Tibial nerve (tissue), 4 donors: ENCODE data around the gene RAPGEF3. TPM values are rescaled to one million over a fixed set of nuclear protein-coding genes. Genes with fewer than 3 reads are reported as not detected.

Experiments used
- DNase-seq, 2 donors: peaks; one replicate each; pipeline ENCODE4 v3.0.0-alpha.2; 2019; ENCODE audit warnings: low spot score in 2 of 2
- H3K27ac ChIP-seq, 4 donors: fragments of 200-600 bp; sonication (generic) in 3 of 4; one replicate each; pipeline ENCODE4 v1.5.1; 2017 to 2019; ENCODE audit warnings: mild to moderate bottlenecking in 1 of 4
- H3K27me3 ChIP-seq, 2 donors: fragments of 200-600 bp; sonication (generic) in 1 of 2; one replicate each; pipeline versions ENCODE4 v1.5.1 to v1.6.0; 2017 to 2019
- H3K36me3 ChIP-seq, 3 donors: fragments of 200-600 bp; sonication (generic); one replicate each; pipeline ENCODE4 v1.5.1; 2018 to 2019
- H3K4me1 ChIP-seq, 4 donors: fragments of 200-600 bp; sonication (generic) in 3 of 4; one replicate each; pipeline ENCODE4 v1.5.1; 2017 to 2019
- H3K4me3 ChIP-seq, 4 donors: fragments of 200-600 bp; sonication (generic) in 3 of 4; one replicate each; pipeline ENCODE4 v1.5.1; 2017 to 2019; ENCODE audit warnings: mild to moderate bottlenecking in 1 of 4, moderate library complexity in 1 of 4
- H3K9me3 ChIP-seq, 4 donors: fragments of 200-600 bp; sonication (generic) in 3 of 4; one replicate each; pipeline ENCODE4 v1.5.1; 2017 to 2019
- EP300 ChIP-seq, 2 donors: sonication (generic); formaldehyde crosslinking; IDR thresholded peaks; one replicate each; pipeline ENCODE4 v1.6.1; 2017; ENCODE audit warnings: antibody characterized with exemption in 2 of 2, mild to moderate bottlenecking in 1 of 2
- POLR2A ChIP-seq, 2 donors: fragments of 450-650 bp; IDR thresholded peaks; one replicate each; pipeline ENCODE4 v1.6.1; 2017; ENCODE audit warnings: antibody characterized with exemption in 2 of 2, mild to moderate bottlenecking in 2 of 2, moderate library complexity in 2 of 2
- WGBS, 2 donors: methylation state at CpG; one replicate each; pipeline ENCODE4 v1.1.5; 2018; 5-methylcytosine and 5-hydroxymethylcytosine counted together
- total RNA-seq, 4 donors: library from RNA; depleted of rRNA; stranded (reverse); fragments of >200 nt; gene quantifications; one replicate each; pipeline ENCODE4 v1.1.0, GENCODE V29; 2016
- TF ChIP-seq, protein P1 (sequence below), 5 experiments: fragments of 200-600 bp in 3 of 5; fragments of 450-650 bp in 2 of 5; sonication (generic) in 3 of 5; IDR thresholded peaks; one replicate each; pipeline ENCODE4 v1.5.1; 2016 to 2019; ENCODE audit warnings: antibody characterized with exemption in 5 of 5, mild to moderate bottlenecking in 3 of 5, moderate library complexity in 2 of 5

RAPGEF3 gene
- total RNA-seq, 4 donors from 2014 or later, result 47.3 to 109 (median 83.6) TPM

GRCh38 chr12:47711448-47711847 lies 47.2 kb downstream of the RAPGEF3 start:
- Histone ChIP-seq H3K36me3 (no peaks in the 10 kb centered on the region), H3K4me3 (no peak overlapping the region), H3K27me3 (no peaks in the 10 kb centered on the region), H3K9me3 (no peaks in the 10 kb centered on the region), H3K4me1 (peaks cover 0 to 34% (median 11%) of the 10 kb centered on the region in 4 donors), H3K27ac (no peak overlapping the region)
- DNase-seq, result no peak
- 88 to 92% methylated on average over 5 of the region's 5 CpGs for WGBS, 2 donors
- TF ChIP-seq EP300 (IDR thresholded peaks at IDR 0.05), result no peak
- no peak for TF ChIP-seq POLR2A (IDR thresholded peaks at IDR 0.05)
- TF ChIP-seq, protein P1, sequence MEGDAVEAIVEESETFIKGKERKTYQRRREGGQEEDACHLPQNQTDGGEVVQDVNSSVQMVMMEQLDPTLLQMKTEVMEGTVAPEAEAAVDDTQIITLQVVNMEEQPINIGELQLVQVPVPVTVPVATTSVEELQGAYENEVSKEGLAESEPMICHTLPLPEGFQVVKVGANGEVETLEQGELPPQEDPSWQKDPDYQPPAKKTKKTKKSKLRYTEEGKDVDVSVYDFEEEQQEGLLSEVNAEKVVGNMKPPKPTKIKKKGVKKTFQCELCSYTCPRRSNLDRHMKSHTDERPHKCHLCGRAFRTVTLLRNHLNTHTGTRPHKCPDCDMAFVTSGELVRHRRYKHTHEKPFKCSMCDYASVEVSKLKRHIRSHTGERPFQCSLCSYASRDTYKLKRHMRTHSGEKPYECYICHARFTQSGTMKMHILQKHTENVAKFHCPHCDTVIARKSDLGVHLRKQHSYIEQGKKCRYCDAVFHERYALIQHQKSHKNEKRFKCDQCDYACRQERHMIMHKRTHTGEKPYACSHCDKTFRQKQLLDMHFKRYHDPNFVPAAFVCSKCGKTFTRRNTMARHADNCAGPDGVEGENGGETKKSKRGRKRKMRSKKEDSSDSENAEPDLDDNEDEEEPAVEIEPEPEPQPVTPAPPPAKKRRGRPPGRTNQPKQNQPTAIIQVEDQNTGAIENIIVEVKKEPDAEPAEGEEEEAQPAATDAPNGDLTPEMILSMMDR (IDR thresholded peaks at IDR 0.05), result no peak

DNA sequence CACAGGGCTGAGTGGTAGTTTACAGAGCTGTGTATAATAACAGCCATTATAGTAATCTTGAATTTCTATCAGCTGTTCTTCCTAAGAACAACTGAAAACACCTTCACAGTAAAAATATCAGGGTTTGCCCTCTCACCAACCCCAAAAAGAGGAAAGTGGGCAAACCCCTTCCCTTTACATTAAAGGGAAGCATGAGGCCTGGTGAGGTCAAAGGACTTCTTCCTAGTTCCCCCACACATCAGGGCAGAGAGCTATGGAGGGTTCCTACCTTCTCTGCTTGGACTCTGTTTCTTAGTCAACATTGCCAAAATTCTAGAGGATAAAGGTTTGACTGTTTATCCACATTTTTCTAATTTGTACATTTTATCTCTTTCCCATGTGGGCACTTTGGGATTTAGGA lies 48.4 kb downstream of the RAPGEF3 start:
- TF ChIP-seq, protein P1 (IDR thresholded peaks at IDR 0.05), result no peak
- no peak for TF ChIP-seq EP300 (IDR thresholded peaks at IDR 0.05)
- TF ChIP-seq POLR2A (IDR thresholded peaks at IDR 0.05), result no peak
- H3K4me1 ChIP-seq, result peaks cover 0 to 23% (median 7%) of the 10 kb centered on the region in 4 donors
- no peak for DNase-seq
- H3K36me3 ChIP-seq, result no peaks in the 10 kb centered on the region
- no peaks in the 10 kb centered on the region for H3K27me3 ChIP-seq
- H3K9me3 ChIP-seq, result no peaks in the 10 kb centered on the region
- no peak overlapping the region for H3K4me3 ChIP-seq
- H3K27ac ChIP-seq, result no peak overlapping the region

DNA sequence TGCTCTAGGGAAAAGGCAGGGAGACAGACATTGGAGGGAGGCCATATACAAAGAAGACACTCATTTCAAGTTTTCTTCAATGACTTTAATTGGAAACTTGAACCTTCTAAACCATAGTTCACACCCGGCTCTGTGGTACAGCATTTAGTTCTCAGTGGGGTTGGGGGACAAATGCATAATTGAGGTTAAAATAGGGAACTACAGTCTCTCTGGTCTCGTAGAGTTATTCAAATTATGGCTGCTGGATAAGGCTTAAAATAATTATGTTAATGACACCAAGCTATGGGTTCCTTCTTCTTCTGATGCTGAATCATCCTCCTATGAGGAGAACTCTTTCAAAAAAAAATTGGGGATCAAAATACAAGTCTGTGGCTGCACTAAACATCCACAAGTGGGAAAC lies 49.0 kb downstream of the RAPGEF3 start:
- Histone ChIP-seq H3K4me1 (peaks cover 0 to 22% (median 8%) of the 10 kb centered on the region in 4 donors), H3K27ac (no peak overlapping the region), H3K4me3 (no peak overlapping the region), H3K27me3 (no peaks in the 10 kb centered on the region), H3K36me3 (no peaks in the 10 kb centered on the region), H3K9me3 (no peaks in the 10 kb centered on the region)
- WGBS, 2 donors, result 59 to 63% methylated on average over 2 of the region's 2 CpGs
- TF ChIP-seq POLR2A (IDR thresholded peaks at IDR 0.05) (no peak), EP300 (IDR thresholded peaks at IDR 0.05) (no peak)
- TF ChIP-seq, protein P1 (IDR thresholded peaks at IDR 0.05), result no peak
- DNase-seq, result no peak

DNA sequence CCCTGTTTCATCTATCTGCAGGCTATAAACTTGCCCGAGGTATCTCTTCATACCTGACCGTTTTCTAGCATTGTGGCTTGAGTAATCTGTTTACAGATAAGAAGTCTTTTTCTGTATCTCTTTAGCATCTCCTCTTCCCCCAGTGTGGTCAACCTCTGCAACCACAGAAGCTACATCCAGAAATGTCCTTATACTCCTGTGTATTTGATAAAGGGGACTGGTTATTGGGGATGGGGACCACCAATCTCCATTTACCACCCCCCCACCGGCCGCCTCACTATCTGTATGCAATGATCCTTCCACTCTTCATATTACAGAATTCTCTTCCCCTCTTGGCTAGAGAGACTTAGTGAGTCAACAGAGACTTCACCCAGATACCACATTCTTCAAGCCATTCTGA lies 49.4 kb downstream of the RAPGEF3 start:
- 92 to 95% methylated on average over 4 of the region's 4 CpGs for WGBS, 2 donors
- H3K27ac ChIP-seq, result no peak overlapping the region
- no peaks in the 10 kb centered on the region for H3K27me3 ChIP-seq
- no peak for DNase-seq
- H3K9me3 ChIP-seq, result no peaks in the 10 kb centered on the region
- H3K36me3 ChIP-seq, result no peaks in the 10 kb centered on the region
- peaks cover 0 to 26% (median 8%) of the 10 kb centered on the region in 4 donors for H3K4me1 ChIP-seq
- TF ChIP-seq POLR2A (IDR thresholded peaks at IDR 0.05), result no peak
- no peak for TF ChIP-seq EP300 (IDR thresholded peaks at IDR 0.05)
- TF ChIP-seq, protein P1 (IDR thresholded peaks at IDR 0.05), result no peak
- no peak overlapping the region for H3K4me3 ChIP-seq

GRCh38 chr12:47707905-47708543 lies 50.7 kb downstream of the RAPGEF3 start:
- H3K36me3 ChIP-seq, result no peaks in the 10 kb centered on the region
- DNase-seq, result no peak
- 55 to 59% methylated on average over 5 of the region's 5 CpGs for WGBS, 2 donors
- TF ChIP-seq EP300 (IDR thresholded peaks at IDR 0.05) (no peak), POLR2A (IDR thresholded peaks at IDR 0.05) (no peak)
- TF ChIP-seq, protein P1 (IDR thresholded peaks at IDR 0.05), result no peak
- H3K4me1 ChIP-seq, result peaks cover 0 to 37% (median 8%) of the 10 kb centered on the region in 4 donors
- no peak overlapping the region for H3K4me3 ChIP-seq
- no peaks in the 10 kb centered on the region for H3K27me3 ChIP-seq
- no peaks in the 10 kb centered on the region for H3K9me3 ChIP-seq
- H3K27ac ChIP-seq, result no peak overlapping the region
